Liver (tissue), 3 donors: Measurements from ENCODE around the gene GAS6.

ENCODE experiments used
- FOXA1 ChIP-seq: IDR thresholded peaks from 2 replicates; pipeline ENCODE4 v1.6.1; 2016; ENCODE audit warnings: antibody characterized with exemption
- GABPA ChIP-seq, 2 donors: IDR thresholded peaks in 1 of 2; conservative IDR thresholded peaks in 1 of 2; 2 replicates each; pipeline ENCODE4 v1.6.1; 2016; ENCODE audit warnings: antibody characterized with exemption in 2 of 2, mild to moderate bottlenecking in 1 of 2, moderate library complexity in 1 of 2
- JUND ChIP-seq, 2 donors: IDR thresholded peaks; 2 replicates each; pipeline ENCODE4 v1.6.1; 2016; ENCODE audit warnings: antibody characterized with exemption in 2 of 2
- MAX ChIP-seq: IDR thresholded peaks from 2 replicates; pipeline ENCODE4 v1.6.1; 2016; ENCODE audit warnings: antibody characterized with exemption
- NR2F2 ChIP-seq: IDR thresholded peaks from 2 replicates; pipeline ENCODE4 v1.6.1; 2016; ENCODE audit warnings: antibody characterized with exemption
- RAD21 ChIP-seq, 2 donors: IDR thresholded peaks; 2 replicates each; pipeline ENCODE4 v1.6.1; 2016; ENCODE audit warnings: antibody characterized with exemption in 2 of 2, mild to moderate bottlenecking in 2 of 2
- REST ChIP-seq: IDR thresholded peaks from 2 replicates; pipeline ENCODE4 v1.6.1; 2016; ENCODE audit warnings: antibody characterized with exemption, mild to moderate bottlenecking
- RXRA ChIP-seq, 2 donors: IDR thresholded peaks; 2 replicates each; pipeline ENCODE4 v1.6.1; 2017 to 2018; ENCODE audit warnings: antibody characterized with exemption in 2 of 2, mild to moderate bottlenecking in 1 of 2
- TAF1 ChIP-seq: conservative IDR thresholded peaks from 2 replicates; pipeline ENCODE4 v1.6.1; 2016; ENCODE audit warnings: antibody characterized with exemption, mild to moderate bottlenecking
- TF ChIP-seq, protein P1 (sequence below): fragments of 150-350 bp; IDR thresholded peaks from 2 replicates; pipeline ENCODE4 v1.5.1; 2017; ENCODE audit warnings: improper control_type of control experiment, low read depth, low read length; ENCODE audit not compliant: missing input control
- TF ChIP-seq, protein P2 (sequence below): IDR thresholded peaks from 2 replicates; pipeline ENCODE4 v1.6.1; 2016; ENCODE audit warnings: antibody characterized with exemption
- TF ChIP-seq, protein P3 (sequence below): IDR thresholded peaks from 2 replicates; pipeline ENCODE4 v1.6.1; 2016; ENCODE audit warnings: antibody characterized with exemption
- donor health status: healthy.
- donor health status: healthy.

DNA sequence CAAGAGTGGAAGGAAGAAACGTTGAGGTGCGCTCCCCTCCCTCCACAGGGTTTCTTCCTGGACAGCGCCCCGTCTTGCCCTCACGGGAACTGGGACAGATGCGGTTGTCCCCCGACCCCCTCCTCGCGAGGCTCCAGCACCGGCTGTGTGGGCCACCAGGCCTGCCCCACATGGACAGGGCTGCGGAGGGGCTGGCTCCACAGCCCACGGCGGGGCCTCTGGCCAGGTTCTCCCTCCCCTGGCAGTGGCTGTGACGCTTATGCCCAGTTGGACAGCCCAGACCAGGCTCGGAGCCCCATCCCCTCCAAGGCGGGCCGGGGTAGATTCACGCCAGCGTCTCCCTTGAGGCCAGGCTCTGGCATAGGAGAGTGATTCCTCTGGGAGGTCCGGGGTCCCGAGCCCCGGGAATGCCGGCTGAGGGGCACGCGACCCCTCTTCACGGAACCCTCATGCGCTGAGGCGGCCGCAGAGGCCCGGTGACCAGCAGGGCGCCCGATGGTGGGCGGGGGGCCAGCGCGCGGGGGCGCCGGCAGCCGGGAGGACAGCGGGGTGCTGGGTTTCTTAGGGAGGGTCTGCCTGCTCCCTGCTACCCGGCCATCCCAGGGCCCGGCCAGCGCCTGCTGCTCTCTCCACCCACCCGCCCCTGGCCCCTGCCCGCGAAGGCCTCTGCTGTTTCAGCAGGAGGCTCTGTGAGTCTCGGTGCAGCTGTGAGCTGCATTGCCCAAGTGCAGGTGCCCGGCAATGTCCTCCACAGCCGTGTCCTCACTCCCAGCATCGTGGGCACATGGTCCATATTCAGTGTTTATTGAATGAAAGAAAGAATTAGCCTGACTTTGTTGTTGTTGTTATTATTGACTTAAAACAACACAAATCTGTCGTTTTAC is 20.3 kb upstream of the GAS6 start:
- TF ChIP-seq, protein P1, sequence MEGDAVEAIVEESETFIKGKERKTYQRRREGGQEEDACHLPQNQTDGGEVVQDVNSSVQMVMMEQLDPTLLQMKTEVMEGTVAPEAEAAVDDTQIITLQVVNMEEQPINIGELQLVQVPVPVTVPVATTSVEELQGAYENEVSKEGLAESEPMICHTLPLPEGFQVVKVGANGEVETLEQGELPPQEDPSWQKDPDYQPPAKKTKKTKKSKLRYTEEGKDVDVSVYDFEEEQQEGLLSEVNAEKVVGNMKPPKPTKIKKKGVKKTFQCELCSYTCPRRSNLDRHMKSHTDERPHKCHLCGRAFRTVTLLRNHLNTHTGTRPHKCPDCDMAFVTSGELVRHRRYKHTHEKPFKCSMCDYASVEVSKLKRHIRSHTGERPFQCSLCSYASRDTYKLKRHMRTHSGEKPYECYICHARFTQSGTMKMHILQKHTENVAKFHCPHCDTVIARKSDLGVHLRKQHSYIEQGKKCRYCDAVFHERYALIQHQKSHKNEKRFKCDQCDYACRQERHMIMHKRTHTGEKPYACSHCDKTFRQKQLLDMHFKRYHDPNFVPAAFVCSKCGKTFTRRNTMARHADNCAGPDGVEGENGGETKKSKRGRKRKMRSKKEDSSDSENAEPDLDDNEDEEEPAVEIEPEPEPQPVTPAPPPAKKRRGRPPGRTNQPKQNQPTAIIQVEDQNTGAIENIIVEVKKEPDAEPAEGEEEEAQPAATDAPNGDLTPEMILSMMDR = no peak
- no peak for TF ChIP-seq RAD21 (IDR thresholded peaks at IDR 0.05)
- TF ChIP-seq, protein P2, sequence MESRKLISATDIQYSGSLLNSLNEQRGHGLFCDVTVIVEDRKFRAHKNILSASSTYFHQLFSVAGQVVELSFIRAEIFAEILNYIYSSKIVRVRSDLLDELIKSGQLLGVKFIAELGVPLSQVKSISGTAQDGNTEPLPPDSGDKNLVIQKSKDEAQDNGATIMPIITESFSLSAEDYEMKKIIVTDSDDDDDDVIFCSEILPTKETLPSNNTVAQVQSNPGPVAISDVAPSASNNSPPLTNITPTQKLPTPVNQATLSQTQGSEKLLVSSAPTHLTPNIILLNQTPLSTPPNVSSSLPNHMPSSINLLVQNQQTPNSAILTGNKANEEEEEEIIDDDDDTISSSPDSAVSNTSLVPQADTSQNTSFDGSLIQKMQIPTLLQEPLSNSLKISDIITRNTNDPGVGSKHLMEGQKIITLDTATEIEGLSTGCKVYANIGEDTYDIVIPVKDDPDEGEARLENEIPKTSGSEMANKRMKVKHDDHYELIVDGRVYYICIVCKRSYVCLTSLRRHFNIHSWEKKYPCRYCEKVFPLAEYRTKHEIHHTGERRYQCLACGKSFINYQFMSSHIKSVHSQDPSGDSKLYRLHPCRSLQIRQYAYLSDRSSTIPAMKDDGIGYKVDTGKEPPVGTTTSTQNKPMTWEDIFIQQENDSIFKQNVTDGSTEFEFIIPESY = no peak
- no peak for TF ChIP-seq GABPA (IDR thresholded peaks at IDR 0.05 in 1 of 2, conservative IDR thresholded peaks at IDR 0.05 in 1 of 2)
- TF ChIP-seq REST = no peak
- no peak for TF ChIP-seq NR2F2
- no peak for TF ChIP-seq JUND (IDR thresholded peaks at IDR 0.05)
- no peak for TF ChIP-seq MAX
- TF ChIP-seq FOXA1 = no peak
- TF ChIP-seq, protein P3, sequence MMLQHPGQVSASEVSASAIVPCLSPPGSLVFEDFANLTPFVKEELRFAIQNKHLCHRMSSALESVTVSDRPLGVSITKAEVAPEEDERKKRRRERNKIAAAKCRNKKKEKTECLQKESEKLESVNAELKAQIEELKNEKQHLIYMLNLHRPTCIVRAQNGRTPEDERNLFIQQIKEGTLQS = no peak
- no peak for TF ChIP-seq TAF1
- no peak for TF ChIP-seq RXRA (IDR thresholded peaks at IDR 0.05)
